Activated T-helper 1 cell treated with anti-CD3 and anti-CD28 coated beads, Interleukin-12 subunit alpha, Interleukin-12 subunit beta, Interleukin-2, Interleukin-4 antibody, amounts not matched to agents 30 ng/mL and 10 ng/mL and 1 ng/mL, durations not matched to agents 14 hours and 24 hours and 36 hours (primary cell): ENCODE data around the gene TP53AIP1. TPM values are rescaled to one million over a fixed set of nuclear protein-coding genes. Genes with fewer than 3 reads are reported as not detected.

ENCODE experiments used
- DNase-seq: peaks from one replicate; pipeline ENCODE4 v3.0.0; 2021; ENCODE audit warnings: low spot score
- H3K27ac Mint-ChIP-seq: one replicate; pipeline ENCODE4 v1.8.0; 2021; ENCODE audit warnings: mild to moderate bottlenecking, mixed read lengths
- H3K27me3 Mint-ChIP-seq: one replicate; pipeline ENCODE4 v1.8.0; 2022; ENCODE audit warnings: mild to moderate bottlenecking, moderate library complexity, mixed read lengths; ENCODE audit not compliant: insufficient read depth
- H3K36me3 Mint-ChIP-seq: one replicate; pipeline ENCODE4 v1.8.0; 2021; ENCODE audit warnings: low read depth, mixed read lengths
- H3K4me1 Mint-ChIP-seq: one replicate; pipeline ENCODE4 v1.8.0; 2021; ENCODE audit warnings: low read depth, mixed read lengths
- H3K4me3 Mint-ChIP-seq: one replicate; pipeline ENCODE4 v1.8.0; 2021; ENCODE audit warnings: mild to moderate bottlenecking, moderate library complexity, mixed read lengths
- H3K9me3 Mint-ChIP-seq: one replicate; pipeline ENCODE4 v1.8.0; 2021; ENCODE audit warnings: mixed read lengths
- intact Hi-C: fragments of 100-400 bp; cut with micrococcal nuclease; formaldehyde crosslinking; loops from one replicate; pipeline ENCODE4 v1.15.1; 2024
- total RNA-seq: library from RNA; stranded (reverse); gene quantifications from 2 replicates; pipeline ENCODE4 v1.2.3, GENCODE V29; 2022

The TP53AIP1 gene
- total RNA-seq, 1 donor from 2014 or later = not detected

DNA sequence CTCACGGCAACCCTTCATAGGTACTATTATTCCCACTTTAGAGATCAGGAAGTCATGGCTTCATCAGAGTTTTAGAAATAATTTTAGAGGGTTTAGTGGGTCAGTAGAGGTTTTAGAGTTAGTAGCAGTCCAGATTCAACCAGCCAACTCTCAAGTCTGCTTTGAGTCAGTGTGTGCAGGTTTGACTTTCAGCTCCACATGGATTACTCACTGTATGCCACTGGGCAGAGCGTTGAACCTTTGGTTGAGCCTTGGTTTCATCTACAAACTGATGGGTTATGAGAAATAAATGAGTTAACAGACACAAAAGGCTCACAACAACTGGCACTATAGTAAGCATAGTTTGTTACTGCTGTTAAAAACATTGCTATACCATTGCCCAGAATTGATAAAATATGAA, 19.0 kb upstream of the TP53AIP1 start:
- peaks cover 3% of the 10 kb centered on the region for H3K9me3 Mint-ChIP-seq
- intact Hi-C loops = loop anchor here (5.0 kb wide), 2 partner anchors 94 to 681 kb away; partner anchors contain the start of gene KCNJ1
- no peaks in the 10 kb centered on the region for H3K36me3 Mint-ChIP-seq
- no peak overlapping the region for H3K27ac Mint-ChIP-seq
- no peak overlapping the region for H3K4me3 Mint-ChIP-seq
- no peak for DNase-seq
- peaks cover 53% of the 10 kb centered on the region for H3K4me1 Mint-ChIP-seq
- peaks cover 9% of the 10 kb centered on the region for H3K27me3 Mint-ChIP-seq

GRCh38 chr11:128957202-128957482, 14.5 kb upstream of the TP53AIP1 start:
- H3K4me3 Mint-ChIP-seq = no peak overlapping the region
- intact Hi-C loops = loop anchor here (2.0 to 5.0 kb wide), 2 partner anchors 800 to 926 kb away; no protein-coding TSS in a partner anchor
- no peaks in the 10 kb centered on the region for H3K36me3 Mint-ChIP-seq
- no peak for DNase-seq
- H3K27ac Mint-ChIP-seq = no peak overlapping the region
- no peaks in the 10 kb centered on the region for H3K9me3 Mint-ChIP-seq
- peaks cover 26% of the 10 kb centered on the region for H3K27me3 Mint-ChIP-seq
- H3K4me1 Mint-ChIP-seq = peaks cover 14% of the 10 kb centered on the region

DNA sequence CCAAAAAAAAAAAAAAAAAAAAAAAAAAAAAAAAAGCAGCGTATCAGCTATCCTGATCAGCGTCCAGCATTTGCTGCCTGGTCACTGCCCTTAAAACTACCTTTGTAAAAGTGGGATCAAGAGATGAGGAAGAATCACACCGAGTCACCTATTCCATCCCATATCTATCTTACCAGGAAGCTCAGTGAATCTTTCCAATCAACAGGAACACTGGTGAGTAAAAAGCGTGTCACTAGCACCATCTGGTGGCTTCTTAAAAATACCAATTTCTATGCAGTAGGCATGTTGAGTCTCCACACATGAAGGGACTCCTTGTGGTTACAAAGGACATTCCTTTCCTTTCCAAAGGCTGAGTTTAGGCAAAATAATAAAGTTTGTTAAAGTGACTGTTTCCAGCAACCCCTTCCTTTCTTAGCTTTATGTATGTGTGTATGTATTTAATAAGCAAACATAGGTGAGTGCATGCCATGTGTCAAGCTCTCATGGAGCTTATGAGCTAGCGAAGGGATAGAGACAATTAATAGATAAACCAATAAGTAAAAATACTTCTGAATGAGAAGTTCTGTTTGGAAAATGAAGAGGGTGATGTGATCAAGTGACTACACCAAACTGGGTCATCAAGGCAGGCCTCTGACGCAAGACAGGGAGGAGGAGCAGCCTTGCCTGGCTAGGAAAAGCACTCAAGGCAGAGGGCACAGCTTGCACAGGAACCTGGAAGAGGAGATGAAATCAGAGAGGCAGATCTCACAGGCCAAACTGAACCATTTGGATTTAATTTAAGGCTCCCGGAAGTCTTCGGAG, 13.9 kb upstream of the TP53AIP1 start:
- H3K36me3 Mint-ChIP-seq = no peaks in the 10 kb centered on the region
- DNase-seq = no peak
- H3K4me3 Mint-ChIP-seq = no peak overlapping the region
- intact Hi-C loops = loop anchor here (1.0 to 5.0 kb wide), 3 partner anchors 72 to 926 kb away; no protein-coding TSS in a partner anchor
- H3K27ac Mint-ChIP-seq = no peak overlapping the region
- H3K27me3 Mint-ChIP-seq = peaks cover 26% of the 10 kb centered on the region
- H3K4me1 Mint-ChIP-seq = peaks cover 12% of the 10 kb centered on the region
- no peaks in the 10 kb centered on the region for H3K9me3 Mint-ChIP-seq

- no peak overlapping the region for H3K27ac Mint-ChIP-seq
- peaks cover 26% of the 10 kb centered on the region for H3K27me3 Mint-ChIP-seq
- intact Hi-C loops = loop anchor here (1.0 to 5.0 kb wide), 3 partner anchors 71 to 925 kb away; no protein-coding TSS in a partner anchor
- no peak overlapping the region for H3K4me3 Mint-ChIP-seq
- H3K9me3 Mint-ChIP-seq = no peaks in the 10 kb centered on the region
- no peaks in the 10 kb centered on the region for H3K36me3 Mint-ChIP-seq
- peaks cover 8% of the 10 kb centered on the region for H3K4me1 Mint-ChIP-seq
- no peak for DNase-seq
Observed at GRCh38 chr11:128955636-128956035, 13.0 kb upstream of the TP53AIP1 start.

- peaks cover 8% of the 10 kb centered on the region for H3K4me1 Mint-ChIP-seq
- H3K4me3 Mint-ChIP-seq = no peak overlapping the region
- peaks cover 32% of the 10 kb centered on the region for H3K27me3 Mint-ChIP-seq
- no peak for DNase-seq
- no peaks in the 10 kb centered on the region for H3K9me3 Mint-ChIP-seq
- H3K36me3 Mint-ChIP-seq = no peaks in the 10 kb centered on the region
- intact Hi-C loops = no loop called here
- no peak overlapping the region for H3K27ac Mint-ChIP-seq
Observed at GRCh38 chr11:128953151-128953550, 10.5 kb upstream of the TP53AIP1 start.

GRCh38 chr11:128949791-128950454, 7.3 kb upstream of the TP53AIP1 start:
- Mint-ChIP-seq H3K4me3 (no peak overlapping the region), H3K27me3 (peaks cover 23% of the 10 kb centered on the region), H3K36me3 (no peaks in the 10 kb centered on the region), H3K4me1 (no peaks in the 10 kb centered on the region), H3K27ac (no peak overlapping the region), H3K9me3 (no peaks in the 10 kb centered on the region)
- intact Hi-C loops = no loop called here
- DNase-seq = no peak

GRCh38 chr11:128948583-128948982, 5.9 kb upstream of the TP53AIP1 start:
- H3K9me3 Mint-ChIP-seq = no peaks in the 10 kb centered on the region
- DNase-seq = no peak
- intact Hi-C loops = no loop called here
- H3K4me1 Mint-ChIP-seq = no peaks in the 10 kb centered on the region
- peaks cover 17% of the 10 kb centered on the region for H3K27me3 Mint-ChIP-seq
- H3K36me3 Mint-ChIP-seq = no peaks in the 10 kb centered on the region
- no peak overlapping the region for H3K27ac Mint-ChIP-seq
- H3K4me3 Mint-ChIP-seq = no peak overlapping the region

DNA sequence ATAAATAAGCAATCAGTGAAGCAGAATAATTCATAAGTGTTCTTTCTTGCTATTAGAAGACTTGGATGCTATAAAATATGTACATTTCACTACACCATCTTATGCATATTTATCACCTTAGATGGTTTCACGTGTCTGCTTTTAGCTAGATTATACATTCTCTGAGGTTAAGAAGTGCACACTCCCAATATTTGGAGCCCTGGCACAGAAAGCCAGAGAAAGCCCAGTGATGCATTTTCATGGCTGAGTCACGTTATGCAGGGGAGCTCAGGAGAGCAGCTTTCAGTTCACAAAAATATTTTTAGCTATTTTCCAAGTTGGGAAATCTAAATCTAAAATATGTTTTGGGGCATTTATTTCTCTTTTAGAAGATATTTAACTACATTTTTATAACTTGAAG, 5.1 kb upstream of the TP53AIP1 start:
- Mint-ChIP-seq H3K4me1 (no peaks in the 10 kb centered on the region), H3K9me3 (no peaks in the 10 kb centered on the region), H3K27me3 (peaks cover 17% of the 10 kb centered on the region), H3K36me3 (no peaks in the 10 kb centered on the region), H3K27ac (no peak overlapping the region), H3K4me3 (no peak overlapping the region)
- DNase-seq = no peak
- intact Hi-C loops = no loop called here

DNA sequence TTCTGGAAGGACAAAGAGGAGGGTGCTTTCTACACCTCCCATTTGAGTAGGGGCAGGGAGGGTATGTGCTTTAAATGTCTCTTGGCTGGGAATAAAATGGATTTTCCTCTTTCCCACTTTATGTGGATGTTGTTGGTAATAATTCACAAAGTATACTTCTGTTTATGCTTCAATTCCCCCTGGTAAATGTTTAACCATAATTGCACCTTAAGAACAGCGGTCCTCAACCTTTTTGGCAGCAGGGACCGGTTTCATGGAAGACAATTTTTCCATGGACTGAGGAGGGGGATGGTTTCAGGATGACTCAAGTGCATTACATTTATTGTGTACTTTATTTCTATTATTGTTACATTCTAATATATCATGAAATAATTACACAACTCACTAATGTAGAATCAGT, 4.0 kb upstream of the TP53AIP1 start:
- Mint-ChIP-seq H3K27ac (no peak overlapping the region), H3K4me3 (no peak overlapping the region), H3K9me3 (no peaks in the 10 kb centered on the region), H3K36me3 (no peaks in the 10 kb centered on the region), H3K4me1 (no peaks in the 10 kb centered on the region), H3K27me3 (peaks cover 16% of the 10 kb centered on the region)
- DNase-seq = no peak
- intact Hi-C loops = no loop called here

GRCh38 chr11:128943428-128943976, 831 bp upstream of the TP53AIP1 start:
- H3K27me3 Mint-ChIP-seq = peaks cover 9% of the 10 kb centered on the region
- no peaks in the 10 kb centered on the region for H3K9me3 Mint-ChIP-seq
- no peak overlapping the region for H3K27ac Mint-ChIP-seq
- no peak overlapping the region for H3K4me3 Mint-ChIP-seq
- intact Hi-C loops = no loop called here
- no peaks in the 10 kb centered on the region for H3K36me3 Mint-ChIP-seq
- H3K4me1 Mint-ChIP-seq = no peaks in the 10 kb centered on the region
- DNase-seq = no peak

- H3K36me3 Mint-ChIP-seq = no peaks in the 10 kb centered on the region
- no peak overlapping the region for H3K27ac Mint-ChIP-seq
- DNase-seq = no peak
- peaks cover 6% of the 10 kb centered on the region for H3K27me3 Mint-ChIP-seq
- intact Hi-C loops = no loop called here
- H3K9me3 Mint-ChIP-seq = no peaks in the 10 kb centered on the region
- no peak overlapping the region for H3K4me3 Mint-ChIP-seq
- H3K4me1 Mint-ChIP-seq = no peaks in the 10 kb centered on the region
Observed at GRCh38 chr11:128942272-128942612, 429 bp downstream of the TP53AIP1 start.

DNA sequence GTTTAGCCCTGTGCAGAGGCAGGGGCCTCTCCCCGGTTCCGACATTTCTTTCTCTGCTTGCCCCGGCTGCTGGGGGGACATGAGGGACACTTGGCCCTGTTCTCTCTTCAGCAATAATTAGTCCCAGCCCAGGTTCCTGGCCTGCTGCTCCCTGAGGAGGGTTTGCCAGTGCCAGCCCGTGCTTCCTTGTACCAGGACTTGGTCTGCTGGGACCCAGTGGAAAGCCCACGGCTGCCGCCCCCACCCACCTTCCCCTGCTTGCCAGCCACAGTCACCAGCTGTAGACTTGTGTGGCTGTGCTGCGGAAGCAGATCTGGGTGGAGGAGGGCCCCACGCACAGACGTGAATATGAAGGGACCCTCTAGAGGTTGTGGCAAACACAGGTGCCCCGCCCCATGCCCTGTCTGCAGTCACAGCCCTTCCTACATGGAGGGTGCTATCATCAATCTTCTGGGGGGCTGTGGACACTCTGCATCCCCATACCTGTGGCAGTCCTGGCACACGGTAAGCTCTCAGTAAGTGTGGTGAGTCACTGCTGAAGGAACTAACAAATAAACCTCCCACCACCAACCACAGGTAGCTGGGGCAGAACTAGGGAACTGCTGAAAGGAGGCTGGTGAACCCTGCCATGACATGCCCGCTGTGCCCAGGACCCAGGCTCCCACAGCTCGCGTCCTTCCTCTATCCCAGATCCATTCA, 949 bp downstream of the TP53AIP1 start:
- Mint-ChIP-seq H3K27ac (no peak overlapping the region), H3K4me1 (no peaks in the 10 kb centered on the region), H3K36me3 (no peaks in the 10 kb centered on the region), H3K27me3 (peaks cover 6% of the 10 kb centered on the region), H3K9me3 (no peaks in the 10 kb centered on the region), H3K4me3 (no peak overlapping the region)
- intact Hi-C loops = no loop called here
- no peak for DNase-seq

GRCh38 chr11:128941110-128941509, 1.6 kb downstream of the TP53AIP1 start:
- no peak overlapping the region for H3K27ac Mint-ChIP-seq
- no peak overlapping the region for H3K4me3 Mint-ChIP-seq
- intact Hi-C loops = no loop called here
- no peaks in the 10 kb centered on the region for H3K36me3 Mint-ChIP-seq
- peaks cover 6% of the 10 kb centered on the region for H3K27me3 Mint-ChIP-seq
- H3K9me3 Mint-ChIP-seq = no peaks in the 10 kb centered on the region
- no peak for DNase-seq
- H3K4me1 Mint-ChIP-seq = no peaks in the 10 kb centered on the region
